SHP77 treated with DMSO at 0.1 percent for 48 hours (cell line): Measurements from ENCODE around the gene FRYL.
"Not testable (repeated sequence)": the region's sequence is repeated elsewhere in the genome, so short reads cannot be mapped to it uniquely, and the experiment has no call there.

ENCODE experiments used
- DNase-seq: peaks from one replicate; lab custom pipeline; 2025; lab: John Stamatoyannopoulos, UW

The FRYL gene

GRCh38 chr4:48484494-48485168 lies 295.4 kb downstream of the FRYL start:
- DNase-seq, result no peak

DNA sequence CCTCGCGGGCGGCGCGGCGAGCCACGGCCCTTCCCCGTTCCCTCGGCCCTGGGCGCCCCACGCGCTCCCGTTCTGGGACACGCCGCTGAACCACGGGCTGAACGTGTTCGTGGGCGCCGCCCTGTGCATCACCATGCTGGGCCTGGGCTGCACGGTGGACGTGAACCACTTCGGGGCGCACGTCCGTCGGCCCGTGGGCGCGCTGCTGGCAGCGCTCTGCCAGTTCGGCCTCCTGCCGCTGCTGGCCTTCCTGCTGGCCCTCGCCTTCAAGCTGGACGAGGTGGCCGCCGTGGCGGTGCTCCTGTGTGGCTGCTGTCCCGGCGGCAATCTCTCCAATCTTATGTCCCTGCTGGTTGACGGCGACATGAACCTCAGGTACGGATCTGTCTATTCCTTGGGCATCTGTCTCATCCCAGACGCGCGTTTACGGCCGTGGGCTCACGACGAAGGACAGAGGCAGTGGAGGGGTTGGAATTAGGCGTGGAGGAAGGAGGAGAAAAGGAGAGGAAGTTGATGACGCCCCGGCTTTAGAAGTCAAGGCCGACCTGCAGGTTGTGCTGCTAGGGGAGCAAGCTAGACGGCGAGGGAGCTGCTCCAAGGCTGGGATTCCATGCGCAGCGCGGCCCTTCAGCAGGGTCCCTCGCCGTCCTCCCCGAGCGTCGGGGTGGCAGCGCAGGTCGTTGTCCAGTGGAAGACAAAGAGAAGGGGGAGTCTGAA lies 296.1 kb downstream of the FRYL start:
- DNase-seq, result no peak

GRCh38 chr4:48483006-48483776 lies 296.9 kb downstream of the FRYL start, which contains the start of gene SLC10A4:
TSS of gene SLC10A4 (plus strand) at chr4:48483343. CDS start at chr4:48483562, 219 bp downstream.
- no peak for DNase-seq

DNA sequence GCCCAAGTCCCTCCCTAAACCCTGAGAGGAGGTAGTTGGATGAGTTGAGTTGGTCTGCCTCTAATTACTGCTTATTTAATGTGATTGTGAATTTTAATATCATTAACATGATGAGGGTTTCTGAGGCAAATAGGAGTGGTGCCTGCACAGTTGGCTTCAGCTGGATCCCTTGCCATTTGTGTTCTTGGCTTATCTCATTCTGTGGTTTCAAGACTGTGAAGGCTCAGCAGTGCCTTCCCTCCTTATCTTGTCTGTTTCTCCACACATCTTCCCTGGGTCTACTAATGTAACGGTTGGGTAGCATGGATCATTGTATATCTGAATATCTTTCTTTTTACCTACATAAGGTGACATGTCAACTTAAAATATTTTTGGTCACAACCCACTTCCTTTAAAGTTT lies 298.5 kb downstream of the FRYL start:
- no peak for DNase-seq

- DNase-seq, result no peak
Measured at GRCh38 chr4:48478273-48478672, 301.8 kb downstream of the FRYL start.

- DNase-seq, result no peak
Measured at GRCh38 chr4:48475770-48476169, 304.3 kb downstream of the FRYL start.

DNA sequence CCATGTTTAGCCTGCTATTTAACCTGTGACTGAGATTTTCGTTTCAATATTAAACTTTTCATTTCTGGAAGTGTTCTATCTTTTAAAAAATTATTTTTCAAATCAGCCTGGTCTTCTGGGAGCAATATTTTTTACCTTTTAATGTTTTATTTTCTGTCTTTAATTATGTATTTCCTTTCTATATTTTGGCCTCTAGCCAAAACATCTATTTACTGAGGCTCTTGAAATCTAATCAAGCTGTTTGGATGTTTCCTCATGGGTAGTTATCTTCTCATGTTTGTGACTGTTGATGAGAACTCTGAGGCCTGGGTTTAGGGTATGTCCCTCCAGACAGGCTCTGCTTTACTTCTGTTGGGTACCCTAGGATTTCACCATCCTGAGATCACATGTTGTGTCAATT lies 307.3 kb downstream of the FRYL start:
- DNase-seq, result no peak

DNA sequence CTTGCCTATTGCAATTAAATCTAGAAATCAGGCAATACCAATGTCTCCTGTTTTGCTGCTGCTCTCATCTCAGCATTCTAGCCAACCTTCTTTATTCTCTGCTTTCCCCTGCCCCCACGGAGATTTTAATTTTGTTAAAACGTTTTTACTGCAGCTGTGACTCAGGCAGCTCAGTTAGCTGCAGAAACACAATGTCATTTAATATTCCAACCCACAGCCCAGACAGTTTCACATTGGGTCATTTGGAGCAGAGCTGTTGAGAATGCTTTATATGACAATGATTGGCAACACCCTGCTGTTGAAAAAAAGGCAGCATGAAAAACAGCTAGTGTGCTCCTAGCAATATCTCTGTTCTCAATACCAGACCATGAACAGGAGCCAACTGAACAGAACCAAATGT lies 309.5 kb downstream of the FRYL start:
- DNase-seq, result no peak

DNA sequence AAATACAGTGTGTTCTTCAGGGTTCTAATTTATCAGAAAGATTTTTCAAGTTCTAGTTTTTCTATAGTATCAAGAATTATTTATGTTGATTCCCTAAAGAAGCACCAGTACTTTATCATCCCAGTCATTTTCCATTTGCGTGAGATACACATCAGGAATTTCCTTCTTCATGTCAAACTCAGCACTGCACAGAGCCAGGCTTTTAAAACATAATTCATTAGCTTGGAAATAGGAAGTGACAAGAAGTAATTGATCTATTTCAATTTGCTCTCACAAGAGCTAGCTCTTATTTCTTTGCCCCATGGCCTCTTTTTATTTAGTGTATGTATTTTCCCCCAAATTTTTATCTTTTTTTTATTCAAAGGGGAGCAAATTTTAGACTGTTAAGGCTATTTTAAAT lies 309.9 kb downstream of the FRYL start:
- DNase-seq, result no peak

GRCh38 chr4:48467891-48468290 lies 312.2 kb downstream of the FRYL start:
- DNase-seq, result no peak

- DNase-seq, result no peak
Measured at GRCh38 chr4:48467442-48467841, 312.6 kb downstream of the FRYL start.

DNA sequence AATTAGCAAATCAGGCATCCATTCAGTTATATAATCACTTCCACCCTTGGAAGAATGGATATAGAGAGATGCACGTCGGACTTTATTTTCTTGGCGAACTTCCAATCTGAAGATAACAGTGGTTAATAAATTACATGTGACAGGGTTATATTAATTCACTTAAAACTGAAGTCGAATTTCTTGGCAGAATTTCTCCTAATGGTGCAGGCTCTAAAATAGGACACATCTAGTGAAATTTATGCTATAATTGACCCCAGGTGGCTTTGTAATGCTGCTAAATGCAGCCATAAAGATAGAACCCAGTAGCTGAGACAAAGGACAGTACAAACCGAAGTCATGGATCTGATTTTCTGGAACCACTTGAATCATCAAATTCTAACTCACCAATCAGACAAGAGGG lies 317.7 kb downstream of the FRYL start:
- no peak for DNase-seq

GRCh38 chr4:48461000-48461399 lies 319.1 kb downstream of the FRYL start:
- DNase-seq, result no peak

DNA sequence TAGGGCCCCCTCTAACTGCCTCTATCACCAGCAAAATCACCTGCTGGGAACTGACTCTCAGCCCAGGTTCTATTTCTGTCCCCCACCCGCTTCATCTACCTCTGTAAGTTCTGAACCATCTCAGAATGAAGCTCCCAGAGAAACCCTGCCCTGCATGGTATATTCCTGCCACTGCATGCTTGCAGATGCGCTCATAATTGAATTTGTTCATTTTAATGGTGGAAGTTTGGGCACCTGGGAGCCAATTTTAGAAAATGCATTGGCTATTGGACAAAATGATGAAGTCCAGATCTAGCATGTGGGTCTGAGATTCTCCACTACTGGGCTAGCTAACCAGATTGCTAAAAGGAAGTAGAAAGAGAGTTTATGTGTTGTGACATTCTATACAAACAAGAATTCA lies 325.5 kb downstream of the FRYL start:
- DNase-seq, result no peak

GRCh38 chr4:48451656-48452055 lies 328.4 kb downstream of the FRYL start:
- not testable (repeated sequence) for DNase-seq

GRCh38 chr4:48450740-48451139 lies 329.3 kb downstream of the FRYL start:
- no peak for DNase-seq

DNA sequence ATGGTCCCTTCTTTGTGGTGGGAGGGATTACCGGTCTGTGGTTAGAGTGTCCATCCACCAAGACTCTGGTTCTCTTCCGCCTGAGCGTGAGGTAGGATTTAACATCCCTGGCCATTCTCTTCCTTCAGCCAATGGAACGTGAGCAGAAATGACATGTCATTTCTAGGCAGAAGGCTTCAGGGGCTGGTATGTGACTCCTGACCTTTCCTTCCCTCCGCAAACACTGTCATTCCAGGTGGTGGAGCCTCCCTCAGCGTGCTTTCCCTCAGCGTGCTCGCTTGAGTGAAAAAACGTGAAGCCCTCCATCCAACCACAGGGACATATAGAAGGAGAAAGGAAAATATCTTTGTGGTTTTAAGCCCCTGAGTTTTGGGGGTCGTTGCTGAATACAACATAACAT lies 330.9 kb downstream of the FRYL start:
- DNase-seq, result no peak
